Stomach smooth muscle (tissue), 2 donors: ENCODE measurements around the gene IL1RAPL2.
"Not testable (repeated sequence)": the region's sequence is repeated elsewhere in the genome, so short reads cannot be mapped to it uniquely, and the experiment has no call there.

ENCODE experiments used
- H3K27ac ChIP-seq: one replicate; pipeline ENCODE4 v1.7.0; 2013; ENCODE audit warnings: mild to moderate bottlenecking, low read length, inconsistent platforms
- H3K27me3 ChIP-seq, 2 donors: one replicate each; pipeline ENCODE4 v1.7.0; 2013; ENCODE audit warnings: low read length in 2 of 2; ENCODE audit not compliant: insufficient read depth in 2 of 2, control insufficient read depth in 1 of 2
- H3K36me3 ChIP-seq, 2 donors: one replicate each; pipeline ENCODE4 v1.7.0; 2013; ENCODE audit warnings: low read length in 2 of 2; ENCODE audit not compliant: control insufficient read depth in 2 of 2, insufficient read depth in 2 of 2
- H3K4me1 ChIP-seq: one replicate; pipeline ENCODE4 v1.7.0; 2013; ENCODE audit warnings: low read length; ENCODE audit not compliant: control insufficient read depth, insufficient read depth
- H3K4me3 ChIP-seq, 2 donors: one replicate each; pipeline ENCODE4 v1.7.0; 2013; ENCODE audit warnings: low read length in 2 of 2
- H3K9ac ChIP-seq, 2 donors: one replicate each; pipeline ENCODE4 v1.7.0; 2013; ENCODE audit warnings: low read length in 2 of 2, mild to moderate bottlenecking in 1 of 2
- H3K9me3 ChIP-seq, 2 donors: one replicate each; pipeline ENCODE4 v1.7.0; 2013; ENCODE audit warnings: low read length in 2 of 2; ENCODE audit not compliant: control insufficient read depth in 2 of 2
- donor health status: healthy.
- donor health status: Pancreatic carcinoma.

The IL1RAPL2 gene

GRCh38 chrX:104677517-104677916, 111.5 kb downstream of the IL1RAPL2 start:
- not testable (repeated sequence) for H3K36me3 ChIP-seq, H3K27me3 ChIP-seq, H3K4me3 ChIP-seq, H3K4me1 ChIP-seq, H3K9me3 ChIP-seq, H3K9ac ChIP-seq, H3K27ac ChIP-seq

GRCh38 chrX:104679175-104679574, 113.2 kb downstream of the IL1RAPL2 start:
- Histone ChIP-seq H3K9me3 (no peaks in the 10 kb centered on the region), H3K27ac (no peak overlapping the region), H3K4me1 (no peaks in the 10 kb centered on the region), H3K36me3 (no peaks in the 10 kb centered on the region), H3K4me3 (no peak overlapping the region), H3K27me3 (peaks cover 0 to 5% of the 10 kb centered on the region in 2 donors), H3K9ac (no peak overlapping the region)

- no peaks in the 10 kb centered on the region for H3K4me1 ChIP-seq
- peaks cover 0 to 5% of the 10 kb centered on the region in 2 donors for H3K27me3 ChIP-seq
- H3K4me3 ChIP-seq, result no peak overlapping the region
- H3K27ac ChIP-seq, result no peak overlapping the region
- H3K36me3 ChIP-seq, result no peaks in the 10 kb centered on the region
- H3K9me3 ChIP-seq, result no peaks in the 10 kb centered on the region
- H3K9ac ChIP-seq, result no peak overlapping the region
Observed at GRCh38 chrX:104681214-104681613, 115.2 kb downstream of the IL1RAPL2 start.

DNA sequence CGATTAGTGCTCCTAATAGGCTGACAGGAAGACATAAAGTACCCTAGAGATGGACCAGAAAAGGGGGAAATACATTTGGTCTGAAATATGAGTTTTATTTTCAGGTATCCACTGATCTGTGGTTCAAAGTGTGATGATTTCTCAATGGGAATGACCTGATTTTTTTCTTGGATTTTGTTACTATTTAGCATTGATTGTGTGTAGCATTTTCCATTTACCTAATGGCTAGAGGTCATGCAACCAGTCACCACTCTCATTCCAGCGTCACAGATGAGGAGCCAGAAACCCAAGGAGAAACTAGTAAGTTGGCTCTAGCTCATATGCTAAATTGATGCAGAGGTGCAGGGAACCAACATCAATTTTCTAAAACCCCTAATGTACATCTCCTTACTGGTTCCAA, 118.1 kb downstream of the IL1RAPL2 start:
- Histone ChIP-seq H3K27ac (no peak overlapping the region), H3K27me3 (no peaks in the 10 kb centered on the region), H3K9ac (no peak overlapping the region), H3K4me1 (no peaks in the 10 kb centered on the region), H3K4me3 (no peak overlapping the region), H3K9me3 (no peaks in the 10 kb centered on the region), H3K36me3 (no peaks in the 10 kb centered on the region)

DNA sequence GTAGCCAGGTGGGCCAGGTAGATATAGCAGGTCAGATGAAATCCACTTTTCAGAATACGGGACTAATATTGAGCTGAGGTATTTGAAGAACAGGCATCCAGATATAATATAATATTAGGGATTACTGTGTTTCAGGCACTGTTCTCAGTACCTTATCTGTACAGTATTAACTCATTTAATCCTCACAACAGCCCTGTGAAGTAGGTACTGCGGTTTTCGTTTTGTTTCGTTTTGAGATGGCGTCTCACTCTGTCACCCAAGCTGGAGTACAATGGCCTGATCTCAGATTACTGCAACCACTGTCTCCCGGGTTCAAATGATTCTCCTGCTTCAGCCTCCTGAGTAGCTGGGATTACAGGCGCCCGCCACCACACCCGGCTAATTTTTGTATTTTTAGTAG, 129.6 kb downstream of the IL1RAPL2 start:
- no peak overlapping the region for H3K27ac ChIP-seq
- H3K36me3 ChIP-seq, result no peaks in the 10 kb centered on the region
- H3K9me3 ChIP-seq, result peaks cover 0 to 2% of the 10 kb centered on the region in 2 donors
- H3K4me1 ChIP-seq, result no peaks in the 10 kb centered on the region
- H3K4me3 ChIP-seq, result no peak overlapping the region
- no peak overlapping the region for H3K9ac ChIP-seq
- H3K27me3 ChIP-seq, result peaks cover 0 to 4% of the 10 kb centered on the region in 2 donors

GRCh38 chrX:104696667-104697066, 130.7 kb downstream of the IL1RAPL2 start:
- H3K9me3 ChIP-seq, result no peaks in the 10 kb centered on the region
- H3K9ac ChIP-seq, result no peak overlapping the region
- no peaks in the 10 kb centered on the region for H3K4me1 ChIP-seq
- H3K36me3 ChIP-seq, result no peaks in the 10 kb centered on the region
- H3K4me3 ChIP-seq, result no peak overlapping the region
- H3K27ac ChIP-seq, result no peak overlapping the region
- peaks cover 0 to 4% of the 10 kb centered on the region in 2 donors for H3K27me3 ChIP-seq

GRCh38 chrX:104697294-104697693, 131.3 kb downstream of the IL1RAPL2 start:
- peaks cover 0 to 4% of the 10 kb centered on the region in 2 donors for H3K27me3 ChIP-seq
- H3K27ac ChIP-seq, result no peak overlapping the region
- H3K9me3 ChIP-seq, result no peaks in the 10 kb centered on the region
- no peaks in the 10 kb centered on the region for H3K4me1 ChIP-seq
- H3K4me3 ChIP-seq, result no peak overlapping the region
- H3K36me3 ChIP-seq, result no peaks in the 10 kb centered on the region
- H3K9ac ChIP-seq, result no peak overlapping the region

- Histone ChIP-seq H3K9ac (no peak overlapping the region), H3K36me3 (no peaks in the 10 kb centered on the region), H3K27me3 (no peaks in the 10 kb centered on the region), H3K27ac (no peak overlapping the region), H3K9me3 (no peaks in the 10 kb centered on the region), H3K4me3 (no peak overlapping the region), H3K4me1 (no peaks in the 10 kb centered on the region)
Observed at GRCh38 chrX:104707042-104707441, 141.0 kb downstream of the IL1RAPL2 start.

- no peak overlapping the region for H3K9ac ChIP-seq
- H3K4me3 ChIP-seq, result no peak overlapping the region
- H3K27ac ChIP-seq, result no peak overlapping the region
- no peaks in the 10 kb centered on the region for H3K36me3 ChIP-seq
- no peaks in the 10 kb centered on the region for H3K27me3 ChIP-seq
- no peaks in the 10 kb centered on the region for H3K4me1 ChIP-seq
- no peaks in the 10 kb centered on the region for H3K9me3 ChIP-seq
Observed at GRCh38 chrX:104707572-104707971, 141.6 kb downstream of the IL1RAPL2 start.

DNA sequence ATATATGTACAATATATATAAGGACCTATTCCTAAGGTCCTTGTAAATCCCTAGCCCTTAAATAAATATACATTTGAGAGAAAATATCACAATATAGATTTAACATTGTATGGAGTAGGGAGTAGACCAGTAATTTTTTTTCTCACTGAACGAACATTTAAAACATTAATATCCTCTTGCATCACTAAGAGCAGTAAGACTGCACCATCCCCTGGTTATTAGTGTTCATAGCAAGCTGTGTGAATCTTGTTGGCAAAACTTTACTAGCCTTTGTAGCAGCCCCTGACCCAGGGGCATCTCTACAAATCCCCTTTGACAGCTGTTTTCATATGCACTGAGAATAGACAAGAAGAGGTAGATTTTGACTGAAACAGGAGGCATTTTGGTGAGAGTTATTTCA, 146.5 kb downstream of the IL1RAPL2 start:
- Histone ChIP-seq H3K27me3 (no peaks in the 10 kb centered on the region), H3K36me3 (no peaks in the 10 kb centered on the region), H3K9ac (no peak overlapping the region), H3K4me3 (no peak overlapping the region), H3K27ac (no peak overlapping the region), H3K4me1 (no peaks in the 10 kb centered on the region), H3K9me3 (no peaks in the 10 kb centered on the region)

GRCh38 chrX:104721854-104722253, 155.9 kb downstream of the IL1RAPL2 start:
- Histone ChIP-seq H3K27ac (no peak overlapping the region), H3K27me3 (no peaks in the 10 kb centered on the region), H3K9me3 (no peaks in the 10 kb centered on the region), H3K4me1 (no peaks in the 10 kb centered on the region), H3K36me3 (no peaks in the 10 kb centered on the region), H3K4me3 (no peak overlapping the region), H3K9ac (no peak overlapping the region)
